HG02943 (cell line): Measurements from ENCODE around the gene ZNF524.

Experiments
- ATAC-seq: cut with Tn5 transposase; IDR thresholded peaks from one replicate; pipeline ENCODE4 v1.9.1; 2021; ENCODE audit warnings: mild to moderate bottlenecking, low read depth, moderate library complexity; ENCODE audit not compliant: unreplicated experiment

The ZNF524 gene

DNA sequence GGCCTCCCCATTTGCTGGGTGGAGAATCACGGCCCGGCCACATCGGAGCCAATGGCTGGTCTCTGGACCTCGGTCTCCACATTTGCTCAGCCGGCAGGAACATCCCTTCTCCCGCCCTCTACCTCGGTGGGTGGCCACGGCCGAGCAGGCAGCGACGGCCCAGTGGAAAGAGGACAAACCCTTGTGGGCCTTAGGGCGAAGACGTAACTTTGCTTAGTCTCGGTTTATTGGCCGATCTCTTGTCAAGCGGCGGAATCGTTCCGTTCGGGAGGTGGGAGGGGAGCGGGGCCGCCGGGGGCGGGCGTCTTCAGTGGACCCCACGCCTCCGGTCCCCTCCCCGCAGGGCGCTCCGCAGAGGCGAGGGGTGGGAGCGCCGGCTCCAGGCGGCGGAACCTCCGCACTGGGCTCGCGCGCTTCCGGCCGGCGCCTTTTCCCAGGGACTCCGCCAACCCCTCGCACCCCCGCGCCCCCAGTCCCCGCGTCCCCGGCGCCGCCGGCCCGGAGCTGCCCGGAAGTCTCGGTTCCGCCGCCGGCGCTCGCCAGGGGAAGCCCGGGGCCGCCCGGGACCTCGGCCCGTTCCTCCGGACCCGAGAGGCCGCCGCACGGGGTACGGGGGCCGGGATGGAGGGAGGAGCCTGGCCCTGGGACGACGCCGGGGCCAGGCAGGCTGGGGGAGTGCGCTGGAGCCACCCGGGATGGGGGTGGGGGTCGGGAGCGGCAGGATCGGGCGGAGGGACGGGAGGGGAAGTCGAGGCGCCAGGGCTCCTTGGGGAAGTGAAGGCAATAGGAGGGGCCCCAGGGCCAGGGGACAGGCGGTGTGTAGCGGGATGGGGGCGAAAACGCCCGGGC, 40.7 kb downstream of the ZNF524 start, which contains the start of gene ZNF580:
ZNF580 (plus strand) TSS at position 426 of the 849 bp plus-strand sequence. CDS start 1,507 bp downstream, outside the sequence.
- ATAC-seq, result no peak

- no peak for ATAC-seq
Observed at GRCh38 chr19:55641426-55642152, 41.5 kb downstream of the ZNF524 start.

GRCh38 chr19:55642153-55643002, 42.3 kb downstream of the ZNF524 start:
- ATAC-seq, result no peak

DNA sequence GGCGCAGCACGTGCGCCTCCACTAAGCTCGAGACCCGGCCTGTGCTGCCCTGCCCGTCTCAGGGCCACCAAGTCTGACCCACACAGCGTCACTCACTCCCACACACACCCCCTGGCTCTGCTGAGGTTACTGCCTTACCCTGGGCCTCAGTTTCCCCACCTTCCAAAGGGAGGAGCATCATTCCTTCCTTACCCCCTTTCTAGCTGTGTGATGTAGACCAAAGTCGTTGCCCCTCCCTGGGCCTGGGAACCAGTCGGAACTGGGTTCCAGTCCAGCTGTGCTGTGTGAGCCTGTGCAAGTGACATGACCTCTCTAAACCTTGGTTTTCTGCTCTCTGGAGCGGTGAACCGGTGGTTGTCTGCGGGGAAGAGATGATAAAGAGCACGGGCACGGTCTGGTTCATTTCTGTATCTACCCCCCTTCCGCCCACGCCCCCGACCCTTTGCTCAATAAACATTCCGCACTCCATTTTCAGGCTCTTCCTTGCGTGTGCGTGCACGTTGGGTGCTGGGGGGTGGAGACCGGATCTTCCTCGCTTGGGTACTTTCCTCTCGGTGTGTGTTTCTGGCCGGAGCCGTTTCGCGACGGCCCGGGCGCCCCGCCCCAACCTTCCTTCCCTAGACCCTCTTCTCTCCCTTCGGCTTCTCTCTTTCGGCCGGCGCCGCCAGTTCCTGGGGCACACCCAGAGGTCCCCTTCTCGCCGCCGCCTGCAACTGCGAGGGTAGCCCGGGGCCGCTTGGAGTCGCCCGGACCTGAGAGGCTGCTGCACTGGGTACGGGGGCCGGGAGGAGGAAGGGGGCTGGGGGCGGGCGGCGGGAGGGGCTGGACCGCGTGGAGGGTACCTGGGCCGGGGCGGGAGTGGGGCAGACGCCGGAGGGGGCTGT, 43.2 kb downstream of the ZNF524 start, which contains the start of gene ZNF581:
ZNF581 (plus strand) TSS at position 647 of the 884 bp plus-strand sequence. CDS start 923 bp downstream, outside the sequence.
- ATAC-seq, result no peak

DNA sequence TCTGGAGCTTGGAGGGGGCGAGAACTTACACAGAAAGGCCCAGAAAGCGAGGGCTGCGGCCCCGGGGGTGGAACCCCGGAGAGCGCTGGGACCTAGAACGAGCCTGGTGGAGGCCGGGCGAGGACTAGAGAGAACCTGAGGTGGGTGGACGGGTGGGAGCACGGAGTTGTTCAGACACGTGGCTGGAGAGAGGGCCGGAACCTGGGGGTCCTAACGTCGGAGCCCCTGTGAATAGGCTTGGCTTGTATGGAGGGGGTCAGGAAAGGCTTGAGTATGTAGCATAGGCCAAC, 43.7 kb downstream of the ZNF524 start:
- no peak for ATAC-seq

DNA sequence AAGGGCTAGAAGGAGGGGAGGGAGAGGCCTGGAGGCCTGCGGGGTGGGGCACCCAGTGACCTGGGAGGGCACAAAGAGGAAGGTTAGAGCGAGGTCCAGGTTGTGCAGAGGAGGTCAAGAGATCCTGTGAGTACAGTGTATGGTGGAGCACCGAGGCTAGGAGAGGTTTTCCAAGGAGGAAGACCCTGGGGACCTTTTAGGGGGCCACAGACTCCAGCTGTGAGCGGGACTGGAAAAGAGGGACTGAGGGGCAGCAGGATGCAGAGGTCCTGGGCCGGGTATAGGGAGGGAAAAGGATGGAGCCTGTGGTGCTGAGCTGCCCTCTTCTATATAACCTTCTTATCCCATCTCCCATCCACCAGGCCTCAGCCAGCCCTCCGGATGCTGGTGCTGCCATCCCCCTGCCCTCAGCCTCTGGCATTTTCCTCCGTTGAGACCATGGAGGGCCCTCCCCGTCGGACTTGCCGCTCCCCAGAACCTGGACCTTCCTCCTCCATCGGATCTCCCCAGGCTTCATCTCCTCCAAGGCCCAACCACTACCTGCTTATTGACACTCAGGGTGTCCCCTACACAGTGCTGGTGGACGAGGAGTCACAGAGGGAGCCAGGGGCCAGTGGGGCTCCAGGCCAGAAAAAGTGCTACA, 44.2 kb downstream of the ZNF524 start:
- ATAC-seq, result no peak

DNA sequence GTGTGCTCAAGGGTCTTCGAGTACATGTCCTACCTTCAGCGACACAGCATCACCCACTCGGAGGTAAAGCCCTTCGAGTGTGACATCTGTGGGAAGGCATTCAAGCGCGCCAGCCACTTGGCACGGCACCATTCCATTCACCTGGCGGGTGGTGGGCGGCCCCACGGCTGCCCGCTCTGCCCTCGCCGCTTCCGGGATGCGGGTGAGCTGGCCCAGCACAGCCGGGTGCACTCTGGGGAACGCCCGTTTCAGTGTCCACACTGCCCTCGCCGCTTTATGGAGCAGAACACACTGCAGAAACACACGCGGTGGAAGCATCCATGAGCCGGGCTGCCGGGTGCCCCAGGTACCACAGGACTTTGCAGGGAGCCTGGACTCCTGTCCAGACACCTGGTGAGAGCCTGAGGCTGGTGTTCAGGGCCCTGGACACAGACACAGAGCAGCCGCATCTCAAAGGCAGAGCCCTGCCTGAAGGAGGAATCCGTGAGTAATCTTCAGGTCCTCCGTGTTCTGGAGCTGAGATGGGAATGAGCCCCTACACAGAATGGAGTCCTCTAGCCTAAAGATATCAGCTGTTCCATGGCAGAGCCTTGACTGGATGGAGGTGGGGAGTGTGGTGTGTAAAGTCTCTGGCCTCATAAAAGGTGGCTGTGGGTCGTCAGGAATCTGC, 44.9 kb downstream of the ZNF524 start:
- no peak for ATAC-seq

DNA sequence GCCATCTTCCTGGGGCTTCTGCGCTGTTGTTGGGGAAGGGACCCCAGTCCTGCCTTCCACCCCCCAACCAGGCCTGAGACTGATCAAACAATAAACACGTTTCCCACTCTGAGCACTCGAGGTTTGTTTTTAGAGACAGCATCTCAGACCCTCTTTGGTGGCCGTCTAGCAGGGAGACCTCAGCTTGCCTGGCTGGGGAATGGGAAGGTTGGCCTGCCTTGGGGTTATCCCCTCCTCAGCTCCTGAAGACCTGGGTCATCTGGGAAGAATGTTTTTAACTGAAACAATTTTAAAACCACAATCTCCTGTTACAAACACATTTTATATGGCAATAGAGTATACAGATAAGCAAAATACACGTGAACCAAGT, 45.4 kb downstream of the ZNF524 start:
- ATAC-seq, result no peak

GRCh38 chr19:55646889-55647731, 47.0 kb downstream of the ZNF524 start:
- ATAC-seq, result no peak

- no peak for ATAC-seq
Observed at GRCh38 chr19:55647732-55648584, 47.9 kb downstream of the ZNF524 start, which contains the start of gene CCDC106. TSS of gene CCDC106 (plus strand) at chr19:55648212. CDS start at chr19:55649047, 835 bp downstream.

GRCh38 chr19:55648585-55649267, 48.6 kb downstream of the ZNF524 start:
- no peak for ATAC-seq

- ATAC-seq, result no peak
Observed at GRCh38 chr19:55649268-55650125, 49.4 kb downstream of the ZNF524 start.

DNA sequence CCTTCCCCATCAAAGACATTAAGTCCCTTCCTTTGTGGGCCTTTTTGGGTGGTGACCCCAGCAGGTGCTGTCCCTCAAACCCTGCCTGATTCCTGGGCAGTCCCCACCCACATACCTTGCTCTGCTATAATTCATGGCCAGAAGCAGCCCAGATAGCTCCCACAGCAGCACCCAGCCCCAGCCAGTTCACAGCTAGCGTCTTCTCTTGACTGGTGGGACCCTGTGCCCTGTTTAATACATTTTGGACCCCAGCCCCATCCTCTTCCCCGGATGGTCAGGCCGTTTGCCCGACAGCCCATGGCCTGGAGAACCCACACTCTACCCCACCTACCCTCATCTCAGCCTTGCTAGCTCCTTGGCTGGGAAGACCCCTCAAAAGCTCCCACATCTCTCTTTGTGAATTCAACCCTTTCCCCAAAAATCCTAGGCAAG, 50.1 kb downstream of the ZNF524 start:
- no peak for ATAC-seq

DNA sequence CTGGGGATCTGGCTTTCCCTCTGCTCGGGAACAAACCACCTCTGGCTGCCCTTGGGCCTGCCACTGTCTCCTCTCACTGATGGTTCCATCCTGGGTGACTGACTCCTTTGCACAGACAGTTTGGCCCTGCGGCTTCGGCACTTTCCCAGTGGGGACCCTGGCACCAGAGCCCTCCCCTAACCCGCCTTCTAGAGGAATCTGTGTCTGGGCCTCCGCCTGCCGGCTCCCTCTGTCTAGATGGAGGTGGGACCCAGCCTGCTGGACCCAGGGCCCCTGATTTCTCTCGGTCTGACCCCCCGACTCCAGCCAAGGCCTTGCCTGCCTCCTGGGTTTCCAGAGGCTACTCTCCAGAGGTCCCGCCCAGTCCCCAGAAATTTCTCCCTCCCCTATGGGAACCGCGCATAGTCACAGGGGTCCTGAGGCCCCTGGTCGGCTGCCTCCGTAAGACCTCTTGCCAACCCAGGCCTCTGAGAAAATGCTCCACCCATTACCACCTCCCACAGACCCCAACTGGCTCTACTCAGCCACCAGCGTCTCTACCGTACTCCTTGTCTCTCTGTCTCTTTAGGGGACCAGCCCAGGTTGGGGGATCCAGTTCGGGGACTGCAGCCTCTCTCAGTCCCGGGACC, 50.6 kb downstream of the ZNF524 start:
- ATAC-seq, result no peak

- no peak for ATAC-seq
Observed at GRCh38 chr19:55651236-55651635, 51.1 kb downstream of the ZNF524 start.
